ENCODE measurements around the gene METTL9. TPM values are rescaled to one million over a fixed set of nuclear protein-coding genes. Genes with fewer than 3 reads are reported as not detected.

METTL9 gene
- total and polyA plus RNA-seq, 2 of the 13 experiments (the other 11 are each of a cell fraction or from before 2014, with no cell fraction given): 123 to 204 TPM

- TF ChIP-seq ZNF609 (CRISPR knock-in tag; IDR thresholded peaks at IDR 0.05; ENCODE audit: borderline replicate concordance): no peak
- TF ChIP-seq ZNF678 (CRISPR knock-in tag; IDR thresholded peaks at IDR 0.05): 0 out of 2 replicates have a peak, but pooled peaks have one; percentile 73
- TF ChIP-seq ZNF260 (CRISPR knock-in tag; IDR thresholded peaks at IDR 0.05; ENCODE audit: borderline replicate concordance, low read depth): no peak
- TF ChIP-seq FOSL1 (CRISPR knock-in tag; IDR thresholded peaks at IDR 0.05; ENCODE audit: borderline replicate concordance): peak; percentile 29; the same call in 1 of the 2 replicates
- no peak for TF ChIP-seq HNF4A (CRISPR knock-in tag; IDR thresholded peaks at IDR 0.05)
- no peak for TF ChIP-seq ZNF234 (CRISPR knock-in tag; conservative IDR thresholded peaks at IDR 0.05)
- TF ChIP-seq ZNF207 (IDR thresholded peaks at IDR 0.05; ENCODE audit: borderline replicate concordance): no peak
- TF ChIP-seq MTA1 (CRISPR knock-in tag; IDR thresholded peaks at IDR 0.05; ENCODE audit: borderline replicate concordance): no peak
- TF ChIP-seq, protein P1, sequence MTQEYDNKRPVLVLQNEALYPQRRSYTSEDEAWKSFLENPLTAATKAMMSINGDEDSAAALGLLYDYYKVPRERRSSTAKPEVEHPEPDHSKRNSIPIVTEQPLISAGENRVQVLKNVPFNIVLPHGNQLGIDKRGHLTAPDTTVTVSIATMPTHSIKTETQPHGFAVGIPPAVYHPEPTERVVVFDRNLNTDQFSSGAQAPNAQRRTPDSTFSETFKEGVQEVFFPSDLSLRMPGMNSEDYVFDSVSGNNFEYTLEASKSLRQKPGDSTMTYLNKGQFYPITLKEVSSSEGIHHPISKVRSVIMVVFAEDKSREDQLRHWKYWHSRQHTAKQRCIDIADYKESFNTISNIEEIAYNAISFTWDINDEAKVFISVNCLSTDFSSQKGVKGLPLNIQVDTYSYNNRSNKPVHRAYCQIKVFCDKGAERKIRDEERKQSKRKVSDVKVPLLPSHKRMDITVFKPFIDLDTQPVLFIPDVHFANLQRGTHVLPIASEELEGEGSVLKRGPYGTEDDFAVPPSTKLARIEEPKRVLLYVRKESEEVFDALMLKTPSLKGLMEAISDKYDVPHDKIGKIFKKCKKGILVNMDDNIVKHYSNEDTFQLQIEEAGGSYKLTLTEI (CRISPR knock-in tag; conservative IDR thresholded peaks at IDR 0.05): no peak
- 0 out of 2 replicates have a peak, but pooled peaks have one; percentile 35 for TF ChIP-seq ZBTB10 (CRISPR knock-in tag; IDR thresholded peaks at IDR 0.05; ENCODE audit: borderline replicate concordance)
- 0 out of 2 replicates have a peak, but pooled peaks have one; percentile 34 for TF ChIP-seq RFXAP (CRISPR knock-in tag; IDR thresholded peaks at IDR 0.05; ENCODE audit: borderline replicate concordance)
- TF ChIP-seq, protein P2, sequence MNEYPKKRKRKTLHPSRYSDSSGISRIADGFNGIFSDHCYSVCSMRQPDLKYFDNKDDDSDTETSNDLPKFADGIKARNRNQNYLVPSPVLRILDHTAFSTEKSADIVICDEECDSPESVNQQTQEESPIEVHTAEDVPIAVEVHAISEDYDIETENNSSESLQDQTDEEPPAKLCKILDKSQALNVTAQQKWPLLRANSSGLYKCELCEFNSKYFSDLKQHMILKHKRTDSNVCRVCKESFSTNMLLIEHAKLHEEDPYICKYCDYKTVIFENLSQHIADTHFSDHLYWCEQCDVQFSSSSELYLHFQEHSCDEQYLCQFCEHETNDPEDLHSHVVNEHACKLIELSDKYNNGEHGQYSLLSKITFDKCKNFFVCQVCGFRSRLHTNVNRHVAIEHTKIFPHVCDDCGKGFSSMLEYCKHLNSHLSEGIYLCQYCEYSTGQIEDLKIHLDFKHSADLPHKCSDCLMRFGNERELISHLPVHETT (CRISPR knock-in tag; conservative IDR thresholded peaks at IDR 0.05): no peak
- TF ChIP-seq ZNF616 (CRISPR knock-in tag; IDR thresholded peaks at IDR 0.05; ENCODE audit: low read depth): no peak
- TF ChIP-seq, protein P3, sequence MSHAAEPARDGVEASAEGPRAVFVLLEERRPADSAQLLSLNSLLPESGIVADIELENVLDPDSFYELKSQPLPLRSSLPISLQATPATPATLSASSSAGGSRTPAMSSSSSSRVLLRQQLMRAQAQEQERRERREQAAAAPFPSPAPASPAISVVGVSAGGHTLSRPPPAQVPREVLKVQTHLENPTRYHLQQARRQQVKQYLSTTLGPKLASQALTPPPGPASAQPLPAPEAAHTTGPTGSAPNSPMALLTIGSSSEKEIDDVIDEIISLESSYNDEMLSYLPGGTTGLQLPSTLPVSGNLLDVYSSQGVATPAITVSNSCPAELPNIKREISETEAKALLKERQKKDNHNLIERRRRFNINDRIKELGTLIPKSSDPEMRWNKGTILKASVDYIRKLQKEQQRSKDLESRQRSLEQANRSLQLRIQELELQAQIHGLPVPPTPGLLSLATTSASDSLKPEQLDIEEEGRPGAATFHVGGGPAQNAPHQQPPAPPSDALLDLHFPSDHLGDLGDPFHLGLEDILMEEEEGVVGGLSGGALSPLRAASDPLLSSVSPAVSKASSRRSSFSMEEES (CRISPR knock-in tag; IDR thresholded peaks at IDR 0.05): 0 out of 2 replicates have a peak, but pooled peaks have one; percentile 32
- TF ChIP-seq ZNF839 (CRISPR knock-in tag; IDR thresholded peaks at IDR 0.05; ENCODE audit: borderline replicate concordance): no peak
- TF ChIP-seq ATF1 (CRISPR knock-in tag; IDR thresholded peaks at IDR 0.05): no peak
- TF ChIP-seq AGO2 (optimal IDR thresholded peaks at IDR 0.05; ENCODE audit: low read depth, low read length): no peak
- TF ChIP-seq SSRP1 (CRISPR knock-in tag; IDR thresholded peaks at IDR 0.05): no peak
Measured at GRCh38 chr16:21685034-21685455, 85.7 kb downstream of the METTL9 start (continued).

All from HepG2 (cell line).